Neuronal stem cell (in vitro differentiated cells): ENCODE measurements around the gene RTBDN.
"Not testable (repeated sequence)": the region's sequence is repeated elsewhere in the genome, so short reads cannot be mapped to it uniquely, and the experiment has no call there.

Experiments used
- DNase-seq: peaks from one replicate; pipeline ENCODE4 v3.0.0-alpha.2; 2013; ENCODE audit warnings: low spot score
- H2AFZ ChIP-seq: one replicate; pipeline ENCODE4 v1.6.1; 2013; ENCODE audit warnings: mild to moderate bottlenecking, low read length, inconsistent platforms
- H2AK5ac ChIP-seq: 2 replicates; pipeline ENCODE4 v1.6.1; 2013; ENCODE audit warnings: low read depth, mild to moderate bottlenecking, inconsistent platforms, low read length, moderate library complexity, mixed read lengths
- H2BK120ac ChIP-seq: 2 replicates; pipeline ENCODE4 v1.6.1; 2013; ENCODE audit warnings: low read depth, mild to moderate bottlenecking, inconsistent platforms, low read length, moderate library complexity, mixed read lengths
- H2BK12ac ChIP-seq: one replicate; pipeline ENCODE4 v1.6.1; 2013; ENCODE audit warnings: low read length, inconsistent platforms
- H2BK15ac ChIP-seq: 2 replicates; pipeline ENCODE4 v1.6.1; 2013; ENCODE audit warnings: mild to moderate bottlenecking, low read length, inconsistent platforms, mixed read lengths
- H2BK5ac ChIP-seq: one replicate; pipeline ENCODE4 v1.6.1; 2013; ENCODE audit warnings: inconsistent platforms, mild to moderate bottlenecking, low read length, moderate library complexity
- H3K14ac ChIP-seq: one replicate; pipeline ENCODE4 v1.6.1; 2013; ENCODE audit warnings: low read length, inconsistent platforms
- H3K18ac ChIP-seq: 2 replicates; pipeline ENCODE4 v1.6.1; 2013; ENCODE audit warnings: low read length, inconsistent platforms
- H3K23ac ChIP-seq: 2 replicates; pipeline ENCODE4 v1.6.1; 2013; ENCODE audit warnings: low read depth, mild to moderate bottlenecking, mixed read lengths, low read length, inconsistent platforms; ENCODE audit not compliant: poor library complexity
- H3K27ac ChIP-seq: replicated peaks from 3 replicates; pipeline ENCODE4 v1.5.1; 2013; ENCODE audit warnings: low read length, inconsistent platforms
- H3K27me3 ChIP-seq, 3 experiments: 2 replicates each; pipeline ENCODE4 v1.6.1; 2013; ENCODE audit warnings: low read length in 3 of 3, mild to moderate bottlenecking in 2 of 3, inconsistent platforms in 1 of 3, low read depth in 1 of 3, mixed read lengths in 1 of 3, moderate library complexity in 1 of 3; ENCODE audit not compliant: control insufficient read depth in 3 of 3, insufficient read depth in 3 of 3
- H3K36me3 ChIP-seq, 2 donors: replicated peaks in 1 of 2; 2 replicates each; pipeline ENCODE4 v1.6.1; 2013; ENCODE audit warnings: low read length in 2 of 2; ENCODE audit not compliant: control insufficient read depth in 2 of 2, insufficient read depth in 2 of 2
- H3K4ac ChIP-seq: 2 replicates; pipeline ENCODE4 v1.6.1; 2013; ENCODE audit warnings: inconsistent platforms, mild to moderate bottlenecking, low read length, moderate library complexity
- H3K4me1 ChIP-seq, 2 donors: 1 replicate in 1 of 2; 2 replicates in 1 of 2; pipeline ENCODE4 v1.6.1; 2013; ENCODE audit warnings: low read length in 2 of 2, low read depth in 1 of 2; ENCODE audit not compliant: control insufficient read depth in 2 of 2, insufficient read depth in 1 of 2
- H3K4me2 ChIP-seq: one replicate; pipeline ENCODE4 v1.6.1; 2013; ENCODE audit warnings: mild to moderate bottlenecking, low read length, inconsistent platforms; ENCODE audit not compliant: insufficient read depth, poor library complexity, severe bottlenecking
- H3K4me3 ChIP-seq, 2 donors: 2 replicates each; pipeline ENCODE4 v1.5.1; 2013; ENCODE audit warnings: low read length in 2 of 2, mild to moderate bottlenecking in 2 of 2, inconsistent platforms in 1 of 2, moderate library complexity in 1 of 2
- H3K79me1 ChIP-seq: one replicate; pipeline ENCODE4 v1.6.1; 2013; ENCODE audit warnings: low read depth, mild to moderate bottlenecking, inconsistent platforms, low read length, moderate library complexity
- H3K9ac ChIP-seq: one replicate; pipeline ENCODE4 v1.6.1; 2013; ENCODE audit warnings: mild to moderate bottlenecking, low read depth, low read length, inconsistent platforms; ENCODE audit not compliant: poor library complexity
- H3K9me3 ChIP-seq, 2 donors: replicated peaks in 1 of 2; 2 replicates each; pipeline versions ENCODE3 to v1.6.1; 2013; ENCODE audit warnings: low read length in 2 of 2, mild to moderate bottlenecking in 2 of 2, inconsistent platforms in 1 of 2, low read depth in 1 of 2, mixed read lengths in 1 of 2, moderate library complexity in 1 of 2; ENCODE audit not compliant: control insufficient read depth in 2 of 2, insufficient read depth in 1 of 2
- H4K8ac ChIP-seq: one replicate; pipeline ENCODE4 v1.6.1; 2013; ENCODE audit warnings: low read depth, mild to moderate bottlenecking, inconsistent platforms, low read length, moderate library complexity
- H4K91ac ChIP-seq: one replicate; pipeline ENCODE4 v1.6.1; 2013; ENCODE audit warnings: low read length, low read depth, mild to moderate bottlenecking, inconsistent platforms; ENCODE audit not compliant: poor library complexity
- WGBS, 2 donors: extraction: QIAGEN DNeasy Blood & Tissue Kit; methylation state at CpG; one replicate each; pipeline ENCODE4 v1.1.7; 2013; ENCODE audit warnings: missing lambda C conversion rate in 2 of 2, mixed read lengths in 1 of 2; ENCODE audit not compliant: insufficient read length in 2 of 2, insufficient replicate concordance in 1 of 2; ENCODE audit errors: extremely low coverage in 2 of 2; 5-methylcytosine and 5-hydroxymethylcytosine counted together

RTBDN gene

GRCh38 chr19:12825254-12826131 is 8.9 kb downstream of the RTBDN start:
- H2AK5ac ChIP-seq = no peak overlapping the region
- no peak for DNase-seq
- no peak overlapping the region for H4K8ac ChIP-seq
- peaks cover 0 to 45% (median 9%) of the 10 kb centered on the region in 3 experiments for H3K27me3 ChIP-seq
- H3K4ac ChIP-seq = no peak overlapping the region
- H3K79me1 ChIP-seq = no peaks in the 10 kb centered on the region
- peak overlapping the region; percentile 16 for H3K23ac ChIP-seq
- H2BK12ac ChIP-seq = no peak overlapping the region
- WGBS, 2 donors = no CpG with 5 or more reads among the region's 46 CpGs
- H2BK5ac ChIP-seq = no peak overlapping the region
- no peak overlapping the region for H2BK15ac ChIP-seq
- H3K9ac ChIP-seq = no peak overlapping the region
- H3K14ac ChIP-seq = no peak overlapping the region
- H4K91ac ChIP-seq = no peak overlapping the region
- H2BK120ac ChIP-seq = no peak overlapping the region
- H3K4me1 ChIP-seq = peaks cover 0 to 5% of the 10 kb centered on the region in 2 donors
- H2AFZ ChIP-seq = peak overlapping the region; percentile 88
- H3K4me3 ChIP-seq = peak overlapping the region; percentile 25 to 72
- peak overlapping the region; percentile 51 for H3K4me2 ChIP-seq
- no peaks in the 10 kb centered on the region for H3K36me3 ChIP-seq
- H3K27ac ChIP-seq = no peak overlapping the region
- H3K18ac ChIP-seq = peak overlapping the region; percentile 90
- no peaks in the 10 kb centered on the region for H3K9me3 ChIP-seq

GRCh38 chr19:12821761-12822160 is 12.6 kb downstream of the RTBDN start:
- H3K14ac ChIP-seq = no peak overlapping the region
- peaks cover 0 to 12% (median 0%) of the 10 kb centered on the region in 3 experiments for H3K27me3 ChIP-seq
- WGBS, 2 donors = no CpG with 5 or more reads among the region's 2 CpGs
- no peak overlapping the region for H3K23ac ChIP-seq
- no peak overlapping the region for H3K18ac ChIP-seq
- H3K4me3 ChIP-seq = no peak overlapping the region
- no peak for DNase-seq
- no peaks in the 10 kb centered on the region for H3K9me3 ChIP-seq
- no peak overlapping the region for H4K91ac ChIP-seq
- H3K27ac ChIP-seq = no peak overlapping the region
- H2BK5ac ChIP-seq = no peak overlapping the region
- no peak overlapping the region for H2BK15ac ChIP-seq
- no peak overlapping the region for H2BK12ac ChIP-seq
- H2AFZ ChIP-seq = no peak overlapping the region
- H3K9ac ChIP-seq = no peak overlapping the region
- H3K4ac ChIP-seq = no peak overlapping the region
- no peak overlapping the region for H2BK120ac ChIP-seq
- H3K4me1 ChIP-seq = peaks cover 0 to 3% of the 10 kb centered on the region in 2 donors
- H3K36me3 ChIP-seq = no peaks in the 10 kb centered on the region
- no peaks in the 10 kb centered on the region for H3K79me1 ChIP-seq
- no peak overlapping the region for H4K8ac ChIP-seq
- no peak overlapping the region for H2AK5ac ChIP-seq
- H3K4me2 ChIP-seq = no peak overlapping the region

GRCh38 chr19:12817810-12818209 is 16.6 kb downstream of the RTBDN start:
- no CpG with 5 or more reads among the region's 11 CpGs for WGBS, 2 donors
- not testable (repeated sequence) for H3K23ac ChIP-seq, H4K8ac ChIP-seq, H2AFZ ChIP-seq, H3K4me2 ChIP-seq, H3K9ac ChIP-seq, H3K79me1 ChIP-seq, H3K27me3 ChIP-seq, H2AK5ac ChIP-seq, H3K4me1 ChIP-seq, H4K91ac ChIP-seq, H3K4me3 ChIP-seq, H3K18ac ChIP-seq, H2BK5ac ChIP-seq, H2BK15ac ChIP-seq, H2BK12ac ChIP-seq, DNase-seq, H3K14ac ChIP-seq, H3K4ac ChIP-seq, H3K27ac ChIP-seq, H2BK120ac ChIP-seq, H3K9me3 ChIP-seq
- H3K36me3 ChIP-seq = peaks cover 16 to 31% of the 10 kb centered on the region in 2 donors

- WGBS, 2 donors = no CpG with 5 or more reads among the region's 6 CpGs
- H2BK5ac ChIP-seq, H3K9me3 ChIP-seq, H3K4me2 ChIP-seq, H3K14ac ChIP-seq, H2BK15ac ChIP-seq, H2AFZ ChIP-seq, H3K4me3 ChIP-seq, H3K18ac ChIP-seq, DNase-seq, H3K9ac ChIP-seq, H3K23ac ChIP-seq, H2BK120ac ChIP-seq, H3K4me1 ChIP-seq, H4K91ac ChIP-seq, H2BK12ac ChIP-seq, H3K4ac ChIP-seq, H4K8ac ChIP-seq, H3K27me3 ChIP-seq, H3K79me1 ChIP-seq, H3K27ac ChIP-seq, H2AK5ac ChIP-seq: not testable (repeated sequence)
- peaks cover 19 to 36% of the 10 kb centered on the region in 2 donors for H3K36me3 ChIP-seq
Observed at GRCh38 chr19:12817188-12817587, 17.2 kb downstream of the RTBDN start.
